ENCODE results near the gene C1orf116. TPM values are rescaled to one million over a fixed set of nuclear protein-coding genes. Genes with fewer than 3 reads are reported as not detected.

C1orf116 gene
- total RNA-seq, 1 experiment from 2014 or later, result 124 TPM

GRCh38 chr1:206972728-206973127 is 59.8 kb downstream of the C1orf116 start:
- no peaks in the 10 kb centered on the region for H3K9me3 Mint-ChIP-seq (ENCODE audit: low read depth, unreplicated experiment)
- H3K4me1 Mint-ChIP-seq (ENCODE audit: low read depth, unreplicated experiment), result peaks cover 38% of the 10 kb centered on the region
- TF ChIP-seq CTCF (IDR thresholded peaks at IDR 0.05; ENCODE audit: unreplicated experiment), result no peak
- H3K36me3 Mint-ChIP-seq (ENCODE audit: insufficient read depth, unreplicated experiment), result no peaks in the 10 kb centered on the region
- H3K27me3 Mint-ChIP-seq (ENCODE audit: unreplicated experiment), result no peaks in the 10 kb centered on the region
- no peak overlapping the region for H3K4me3 Mint-ChIP-seq (ENCODE audit: low read depth, unreplicated experiment)
- intact Hi-C loops (cut with micrococcal nuclease; ENCODE audit: unreplicated experiment), result no loop called here
- BruUV-seq (replicated peaks), result no TSS peak
- no peak for DNase-seq
- H3K27ac Mint-ChIP-seq (ENCODE audit: unreplicated experiment), result no peak overlapping the region
- CTCF ChIA-PET, result interaction anchor here (1.0 kb wide), 1 partner anchor 9 kb away, joined by 3 read pairs; no protein-coding TSS in a partner anchor

GRCh38 chr1:206971029-206971655 is 61.4 kb downstream of the C1orf116 start:
- intact Hi-C loops (cut with micrococcal nuclease; ENCODE audit: unreplicated experiment), result no loop called here
- H3K27ac Mint-ChIP-seq (ENCODE audit: unreplicated experiment), result no peak overlapping the region
- peaks cover 45% of the 10 kb centered on the region for H3K4me1 Mint-ChIP-seq (ENCODE audit: low read depth, unreplicated experiment)
- no peak overlapping the region for H3K4me3 Mint-ChIP-seq (ENCODE audit: low read depth, unreplicated experiment)
- BruUV-seq (replicated peaks), result no TSS peak
- no peaks in the 10 kb centered on the region for H3K9me3 Mint-ChIP-seq (ENCODE audit: low read depth, unreplicated experiment)
- no peak for DNase-seq
- CTCF ChIA-PET, result interaction anchor here (1.7 kb wide), 1 partner anchor 18 kb away, joined by 4 read pairs; no protein-coding TSS in a partner anchor
- H3K27me3 Mint-ChIP-seq (ENCODE audit: unreplicated experiment), result no peaks in the 10 kb centered on the region
- no peak for TF ChIP-seq CTCF (IDR thresholded peaks at IDR 0.05; ENCODE audit: unreplicated experiment)
- no peaks in the 10 kb centered on the region for H3K36me3 Mint-ChIP-seq (ENCODE audit: insufficient read depth, unreplicated experiment)

GRCh38 chr1:206970446-206970845 is 62.1 kb downstream of the C1orf116 start, which contains the start of gene FCAMR:
Gene FCAMR (minus strand): TSS chr1:206970460. CDS start chr1:206970125, 335 bp downstream.
- H3K9me3 Mint-ChIP-seq (ENCODE audit: low read depth, unreplicated experiment), result no peaks in the 10 kb centered on the region
- TF ChIP-seq CTCF (IDR thresholded peaks at IDR 0.05; ENCODE audit: unreplicated experiment), result no peak
- no TSS peak for BruUV-seq (replicated peaks)
- DNase-seq, result no peak
- H3K4me1 Mint-ChIP-seq (ENCODE audit: low read depth, unreplicated experiment), result peaks cover 45% of the 10 kb centered on the region
- no peak within 1 kb of the TSS for H3K4me3 Mint-ChIP-seq (ENCODE audit: low read depth, unreplicated experiment)
- H3K27ac Mint-ChIP-seq (ENCODE audit: unreplicated experiment), result no peak within 1 kb of the TSS
- intact Hi-C loops (cut with micrococcal nuclease; ENCODE audit: unreplicated experiment), result no loop called here
- H3K36me3 Mint-ChIP-seq (ENCODE audit: insufficient read depth, unreplicated experiment), result no peaks in the 10 kb centered on the region
- no peaks in the 10 kb centered on the region for H3K27me3 Mint-ChIP-seq (ENCODE audit: unreplicated experiment)
- CTCF ChIA-PET, result no interaction called here

GRCh38 chr1:206969090-206969489 is 63.5 kb downstream of the C1orf116 start:
- BruUV-seq (replicated peaks), result no TSS peak
- TF ChIP-seq CTCF (IDR thresholded peaks at IDR 0.05; ENCODE audit: unreplicated experiment), result no peak
- Mint-ChIP-seq H3K4me3 (ENCODE audit: low read depth, unreplicated experiment) (no peak overlapping the region), H3K27me3 (ENCODE audit: unreplicated experiment) (no peaks in the 10 kb centered on the region), H3K27ac (ENCODE audit: unreplicated experiment) (no peak overlapping the region), H3K9me3 (ENCODE audit: low read depth, unreplicated experiment) (no peaks in the 10 kb centered on the region), H3K4me1 (ENCODE audit: low read depth, unreplicated experiment) (peaks cover 46% of the 10 kb centered on the region), H3K36me3 (ENCODE audit: insufficient read depth, unreplicated experiment) (no peaks in the 10 kb centered on the region)
- no peak for DNase-seq
- intact Hi-C loops (cut with micrococcal nuclease; ENCODE audit: unreplicated experiment), result no loop called here
- CTCF ChIA-PET, result no interaction called here

Other genes starting within 250 kb of the C1orf116 start
- not detected in 2 replicates for gene IL20, start 167.1 kb downstream of the C1orf116 start, total RNA-seq (2022)
- gene IL24, start 135.3 kb downstream of the C1orf116 start, total RNA-seq (2022), result not detected in 2 replicates
- 0.86 and 1.1 TPM in 2 replicates for gene FCMR, start 110.8 kb downstream of the C1orf116 start, total RNA-seq (2022)
- 250 and 367 TPM in 2 replicates for gene PIGR, start 86.3 kb downstream of the C1orf116 start, total RNA-seq (2022)
- gene FCAMR, start 62.3 kb downstream of the C1orf116 start, total RNA-seq (2022), result not detected in 2 replicates
- gene YOD1, start 18.5 kb upstream of the C1orf116 start, total RNA-seq (2022), result 17.7 and 22.4 TPM in 2 replicates
- 52.0 and 54.4 TPM in 2 replicates for gene PFKFB2, start 20.5 kb upstream of the C1orf116 start, total RNA-seq (2022)
- 7.5 and 10.2 TPM in 2 replicates for gene C4BPB, start 56.1 kb upstream of the C1orf116 start, total RNA-seq (2022)
- gene C4BPA, start 71.5 kb upstream of the C1orf116 start, total RNA-seq (2022), result 1.0 and 1.3 TPM in 2 replicates

All from Calu3 (cell line).